GM21576 (cell line): ENCODE measurements around the gene LRIT3.

Experiments
- ATAC-seq: cut with Tn5 transposase; IDR thresholded peaks from one replicate; pipeline ENCODE4 v1.9.1; 2021; ENCODE audit warnings: mild to moderate bottlenecking, moderate library complexity; ENCODE audit not compliant: unreplicated experiment

LRIT3 gene

DNA sequence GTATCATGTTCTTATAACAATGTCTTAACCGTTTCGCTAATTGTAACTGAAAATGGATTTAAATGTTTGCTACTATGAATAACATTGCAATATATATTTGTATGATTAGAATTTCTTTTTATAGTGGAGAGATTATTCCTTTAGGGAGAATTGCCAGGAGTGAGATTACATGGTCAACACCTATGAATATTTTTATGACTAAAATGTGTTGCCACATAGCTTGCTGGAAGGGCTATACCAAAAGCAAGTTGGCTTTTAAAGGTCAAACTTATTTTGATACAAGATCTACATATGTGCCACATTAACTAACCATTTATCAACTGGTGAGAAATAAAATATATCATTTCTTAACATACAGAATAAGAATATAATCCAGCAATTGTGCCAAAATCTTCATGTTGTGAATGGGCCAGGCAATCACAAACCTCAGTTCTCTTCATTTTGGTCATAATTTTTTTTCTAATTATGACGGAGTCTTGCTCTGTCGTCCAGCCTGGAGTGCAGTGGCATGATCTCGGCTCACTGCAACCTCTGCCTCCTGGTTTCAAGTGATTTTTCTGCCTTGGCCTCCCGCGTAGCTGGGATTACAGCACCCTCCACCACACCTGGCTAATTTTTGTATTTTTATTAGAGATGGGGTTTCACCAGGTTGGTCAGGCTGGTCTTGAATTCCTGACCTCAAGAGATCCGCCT, 54.8 kb downstream of the LRIT3 start:
- no peak for ATAC-seq

DNA sequence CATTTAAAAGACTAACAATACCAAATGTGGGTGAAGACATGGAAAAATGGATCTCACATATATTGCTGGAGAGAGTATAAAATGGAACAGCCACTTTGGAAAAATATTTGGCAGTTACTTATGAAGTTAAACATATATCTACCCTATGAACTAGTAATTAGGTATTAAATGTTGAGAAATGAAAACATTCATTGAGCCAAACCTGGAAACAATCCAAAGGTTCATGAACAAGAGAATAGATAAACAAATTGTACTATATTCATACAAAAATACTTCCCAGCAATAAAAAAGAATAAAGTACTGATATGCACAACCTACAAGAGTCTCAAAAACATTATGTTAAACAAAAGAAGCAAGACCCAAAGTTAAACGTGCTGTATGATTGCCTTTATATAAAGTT, 60.8 kb downstream of the LRIT3 start:
- no peak for ATAC-seq

DNA sequence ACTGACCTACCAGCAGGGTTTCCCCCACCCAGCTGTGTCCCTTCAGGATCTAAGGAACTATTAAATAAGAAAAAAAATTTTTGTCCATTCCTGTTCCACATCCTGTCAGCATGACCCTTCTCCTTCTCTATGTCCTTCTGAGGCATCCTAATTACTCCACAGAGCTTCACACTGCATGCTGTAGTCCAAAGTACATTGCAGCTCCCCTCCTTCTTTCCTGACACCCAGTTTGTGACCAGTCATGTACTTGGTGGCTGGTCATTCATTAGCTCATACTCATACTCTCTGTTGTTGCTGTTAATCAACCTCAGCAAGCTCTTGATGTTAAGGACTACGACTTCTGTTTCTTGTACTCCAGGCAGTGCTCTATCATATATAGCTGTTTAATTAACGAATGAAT, 62.3 kb downstream of the LRIT3 start:
- ATAC-seq, result no peak

DNA sequence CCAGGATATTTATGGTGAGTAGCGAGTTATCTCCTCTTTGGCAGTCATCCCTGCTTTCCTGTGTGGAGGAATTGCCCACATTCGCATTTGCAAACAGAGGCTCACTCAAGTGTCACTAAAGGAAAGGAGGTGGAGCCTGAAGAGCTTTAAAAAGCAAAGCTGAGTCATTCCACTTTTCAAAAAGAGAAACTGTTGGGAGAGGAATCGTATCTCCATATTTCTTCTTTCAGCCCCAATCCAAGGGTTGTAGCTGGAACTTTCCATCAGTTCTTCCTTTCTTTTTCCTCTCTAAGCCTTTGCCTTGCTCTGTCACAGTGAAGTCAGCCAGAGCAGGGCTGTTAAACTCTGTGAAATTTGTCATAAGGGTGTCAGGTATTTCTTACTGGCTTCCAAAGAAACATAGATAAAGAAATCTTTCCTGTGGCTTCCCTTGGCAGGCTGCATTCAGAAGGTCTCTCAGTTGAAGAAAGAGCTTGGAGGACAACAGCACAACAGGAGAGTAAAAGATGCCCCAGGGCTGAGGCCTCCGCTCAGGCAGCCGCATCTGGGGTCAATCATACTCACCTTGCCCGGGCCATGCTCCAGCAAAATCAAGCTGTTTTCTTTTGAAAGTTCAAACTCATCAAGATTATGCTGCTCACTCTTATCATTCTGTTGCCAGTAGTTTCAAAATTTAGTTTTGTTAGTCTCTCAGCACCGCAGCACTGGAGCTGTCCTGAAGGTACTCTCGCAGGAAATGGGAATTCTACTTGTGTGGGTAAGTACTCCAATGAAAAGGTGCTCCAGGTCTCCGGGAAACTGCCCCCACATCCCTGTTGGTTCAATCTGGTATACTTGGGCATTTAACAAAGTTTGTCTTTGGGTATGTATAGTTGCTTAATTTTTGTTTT, 65.0 kb downstream of the LRIT3 start, which contains the start of gene EGF:
TSS of gene EGF (plus strand) at position 178 of the 890 bp plus-strand sequence. CDS start at position 631, 453 bp downstream.
- ATAC-seq, result no peak

DNA sequence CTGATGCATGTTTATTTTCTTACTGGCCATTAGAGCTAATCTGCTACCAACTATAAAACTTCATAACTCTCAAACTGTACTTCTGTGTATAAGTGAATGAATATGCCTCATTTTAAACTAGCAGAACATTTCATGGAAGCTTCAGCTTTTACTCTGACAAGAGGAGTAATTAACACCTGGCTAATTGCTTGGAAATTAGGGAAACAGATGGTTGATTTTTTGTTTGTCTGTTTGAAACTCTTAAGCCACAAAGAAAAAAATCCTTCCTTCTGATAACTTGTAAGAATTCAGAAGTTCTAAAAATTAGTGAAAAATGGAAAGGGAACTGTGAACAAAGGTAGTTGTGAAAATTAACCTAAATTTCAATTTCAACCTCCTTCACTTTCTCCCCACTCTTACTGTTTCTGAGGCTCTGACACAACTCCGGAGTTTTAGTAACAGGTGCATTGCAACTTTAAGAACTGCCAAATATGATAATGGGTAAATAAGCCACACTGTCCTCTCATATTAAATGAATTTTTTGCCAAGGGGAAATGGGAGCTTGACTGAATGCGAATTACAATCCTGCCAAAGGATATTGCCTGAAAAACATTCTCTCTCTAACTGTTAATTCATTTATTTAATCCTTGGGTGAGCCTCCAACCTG, 65.8 kb downstream of the LRIT3 start:
- no peak for ATAC-seq

DNA sequence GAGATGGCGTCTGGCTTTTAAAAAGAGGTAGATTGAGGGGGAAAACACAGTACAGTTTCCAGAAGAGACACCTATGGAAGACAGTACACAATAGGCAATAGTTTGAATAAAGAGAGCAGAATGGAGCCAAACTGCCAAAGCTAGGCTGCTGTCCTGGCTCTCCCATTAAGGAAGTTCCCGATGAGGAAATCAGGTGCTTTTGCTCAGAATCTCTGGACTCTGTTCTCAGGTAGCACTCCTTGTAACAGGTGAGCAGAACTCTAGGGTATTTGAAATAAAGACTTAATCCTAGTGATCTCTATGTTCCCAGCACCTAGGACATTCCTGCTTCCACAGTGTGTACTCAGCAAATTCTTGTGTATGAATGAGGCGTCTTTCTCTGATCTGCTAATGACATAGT, 66.4 kb downstream of the LRIT3 start:
- no peak for ATAC-seq

DNA sequence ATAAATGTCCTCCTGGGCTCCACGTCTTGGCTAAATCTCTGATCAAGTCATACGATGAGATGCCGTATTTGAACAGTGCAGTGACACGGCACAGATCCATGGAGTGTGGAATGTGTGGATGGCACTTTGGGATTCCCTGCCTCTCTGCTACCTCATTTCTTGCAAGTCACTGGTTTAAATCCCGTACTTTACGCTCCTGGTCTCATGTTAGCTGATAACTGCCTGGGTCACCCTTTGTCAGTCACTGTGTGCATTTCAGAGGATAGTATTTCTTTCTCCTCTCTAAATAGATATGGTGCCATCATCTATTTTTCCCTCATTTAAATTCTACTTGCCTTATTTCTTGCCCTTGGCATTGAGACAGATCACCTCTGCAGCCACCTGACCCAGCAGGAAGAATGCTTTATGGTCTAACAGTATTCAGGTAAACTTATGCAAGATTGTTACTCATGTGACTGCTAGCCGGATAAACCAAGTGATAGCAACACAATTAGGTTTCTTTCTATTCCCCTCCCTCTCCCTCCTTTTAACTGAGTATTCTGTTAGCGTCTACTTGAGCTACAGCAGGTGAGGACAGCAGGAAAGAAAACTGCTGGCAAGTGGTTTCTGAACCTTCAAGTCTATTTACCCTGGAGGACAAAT, 67.6 kb downstream of the LRIT3 start:
- ATAC-seq, result no peak

DNA sequence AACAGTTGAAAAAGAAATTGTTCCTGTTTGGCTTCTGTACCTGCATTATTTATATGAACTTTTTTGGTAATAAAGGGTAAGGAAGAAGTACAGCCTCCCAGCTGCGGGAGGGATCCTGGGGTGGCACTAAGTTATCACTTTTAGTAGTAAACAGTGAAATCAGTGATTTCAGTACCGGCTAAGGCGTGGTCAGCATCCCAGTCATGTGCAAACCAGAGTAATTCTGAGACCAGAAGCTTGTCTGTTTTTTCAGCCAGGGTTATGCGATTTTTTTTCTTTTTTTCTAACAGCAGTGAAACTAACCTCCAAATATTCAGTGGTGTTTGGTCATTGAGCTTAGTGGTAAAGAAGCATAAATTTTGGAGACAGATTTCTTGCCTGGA, 68.1 kb downstream of the LRIT3 start:
- no peak for ATAC-seq

DNA sequence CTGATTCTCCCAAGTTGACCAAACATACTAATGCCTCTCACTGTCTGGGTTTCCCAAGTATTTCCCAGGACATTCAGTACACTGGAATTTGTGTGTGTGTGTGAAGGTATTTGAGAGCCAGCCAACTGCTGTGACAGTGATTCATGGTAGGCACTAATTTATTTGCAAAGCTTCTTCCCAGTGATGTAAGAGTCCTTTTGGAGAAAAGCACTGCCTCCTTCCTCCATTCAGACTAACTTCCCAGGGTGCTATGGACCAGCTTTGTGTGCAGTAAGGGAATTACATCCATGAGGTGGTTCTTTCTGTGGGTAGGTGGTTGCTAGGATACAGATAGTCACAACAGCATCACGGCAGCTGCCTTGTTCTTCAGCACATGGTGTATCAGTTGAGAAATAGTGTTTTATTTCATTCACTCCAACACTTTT, 73.5 kb downstream of the LRIT3 start:
- no peak for ATAC-seq
